Lung microvascular endothelial cell (primary cell): Measurements from ENCODE around the gene CARD19. TPM values are rescaled to one million over a fixed set of nuclear protein-coding genes. Genes with fewer than 3 reads are reported as not detected.
A peak's percentile ranks its signal among the peaks of the same experiment; 100 is the strongest.

Experiments
- DNase-seq, 2 donors: peaks; one replicate each; pipeline versions ENCODE4 v3.0.0 to v3.0.0-alpha.2; 2010; ENCODE audit warnings: low read depth in 2 of 2
- total RNA-seq: library from RNA; depleted of rRNA; stranded (reverse); fragments of >200 nt; gene quantifications from 2 replicates; pipeline ENCODE4 v1.2.1, GENCODE V29; 2014

Gene CARD19
- total RNA-seq, 1 donor from 2014 or later, result 72.8 TPM

DNA sequence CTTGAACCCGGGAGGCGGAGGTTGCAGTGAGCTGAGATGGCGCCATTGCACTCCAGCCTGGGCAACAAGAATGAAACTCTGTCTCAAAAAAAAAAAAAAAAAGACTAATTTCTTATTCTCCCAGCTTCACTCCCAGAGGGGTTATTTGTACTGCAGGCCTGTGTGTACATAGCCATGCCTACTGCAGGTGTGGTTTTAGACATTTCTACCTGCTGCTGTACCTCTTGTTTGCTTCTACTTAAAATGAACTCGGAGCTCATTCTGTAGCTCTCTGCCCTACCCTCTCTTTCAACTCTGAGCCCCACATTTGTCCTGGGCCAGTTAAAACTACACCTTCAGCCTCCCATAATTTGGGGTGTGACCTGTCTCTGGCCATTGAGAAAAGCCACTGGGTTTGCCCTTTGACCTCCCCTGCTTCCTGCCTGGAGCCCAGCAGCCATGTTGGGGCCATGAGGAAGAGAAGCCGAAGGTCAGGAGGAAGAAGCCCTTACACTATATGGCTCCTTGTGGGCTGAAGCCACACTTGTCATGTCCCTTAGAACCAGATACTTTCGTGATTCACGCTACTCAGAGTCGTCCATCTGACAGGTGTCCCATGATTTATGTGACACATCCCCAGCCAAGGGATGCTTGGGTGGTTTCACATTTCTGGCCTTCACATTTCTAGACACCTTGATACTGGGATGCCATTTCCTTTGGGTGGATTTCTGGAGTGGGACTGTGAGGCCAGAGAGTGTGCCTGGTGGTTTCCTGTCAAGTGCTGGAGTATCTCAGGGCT, 9.4 kb upstream of the CARD19 start:
- no peak for DNase-seq

DNA sequence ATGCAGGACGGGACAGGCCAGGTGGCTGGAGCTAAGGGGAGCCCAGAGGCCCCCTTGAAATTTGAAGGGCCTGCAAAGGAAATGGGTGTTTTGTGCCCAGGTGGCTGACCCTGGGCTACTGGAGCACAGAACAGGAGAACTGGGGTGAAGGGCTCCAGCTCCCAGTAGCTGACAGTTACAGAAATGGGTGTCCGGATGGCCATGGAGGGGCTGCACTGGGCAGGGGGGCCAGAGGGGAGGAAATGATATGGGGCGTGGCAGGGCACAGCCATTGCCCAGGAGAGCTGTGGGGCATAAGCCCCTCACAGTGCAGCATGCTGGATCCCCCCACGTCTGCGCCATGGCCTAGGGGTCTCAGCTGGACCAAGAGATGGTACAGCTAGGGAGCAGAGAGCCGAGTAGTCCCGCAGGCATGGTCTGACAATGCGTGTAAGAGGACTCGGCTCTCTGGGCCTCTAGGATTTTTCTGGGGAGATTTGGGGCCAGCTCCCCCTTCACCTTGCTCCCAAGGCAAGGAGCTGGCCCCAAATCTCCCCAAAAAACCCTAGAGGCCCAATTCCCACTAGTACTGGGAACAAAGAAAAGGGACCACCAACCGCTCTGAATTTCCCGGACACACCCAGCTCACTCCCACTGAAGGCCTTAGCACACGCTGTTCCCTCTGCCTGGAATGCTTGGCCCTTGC, 7.9 kb upstream of the CARD19 start:
- no peak for DNase-seq

DNA sequence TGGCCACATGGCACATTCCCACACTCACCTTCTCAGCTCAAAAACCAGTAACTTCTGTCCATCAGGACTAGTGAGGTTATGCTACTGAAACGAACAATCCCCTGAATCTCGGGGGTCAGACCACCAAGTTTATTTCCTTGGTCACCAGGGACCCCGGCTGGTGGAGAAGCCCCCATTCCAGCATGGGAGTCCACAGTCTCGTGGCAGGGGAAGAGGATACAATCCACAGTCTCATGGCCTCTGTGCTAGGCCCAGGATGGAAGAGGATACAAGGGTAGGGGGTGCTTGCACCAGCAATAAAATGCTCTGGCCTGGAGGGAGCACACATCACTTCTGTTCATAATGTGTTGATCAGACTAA, 7.4 kb upstream of the CARD19 start:
- DNase-seq, result no peak

DNA sequence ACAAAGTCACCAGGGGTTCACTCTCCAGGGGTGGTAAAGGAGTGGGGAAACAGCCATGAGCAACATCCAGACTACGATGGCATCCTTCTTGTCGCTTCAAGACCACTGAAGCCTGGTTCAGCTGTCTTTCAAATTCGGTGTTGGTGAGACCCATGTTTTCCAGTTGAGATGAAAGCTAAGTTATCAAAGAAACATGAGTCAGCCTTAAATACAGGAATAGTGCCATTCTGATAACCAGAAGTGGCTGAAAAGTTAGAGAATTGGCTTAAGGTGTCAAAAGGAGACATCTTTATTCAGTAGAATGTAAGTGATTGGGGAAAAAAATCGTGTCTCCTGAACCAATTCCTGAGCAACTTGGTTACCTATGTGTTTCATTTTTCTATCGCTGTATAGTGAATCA, 7.0 kb upstream of the CARD19 start:
- no peak for DNase-seq

DNA sequence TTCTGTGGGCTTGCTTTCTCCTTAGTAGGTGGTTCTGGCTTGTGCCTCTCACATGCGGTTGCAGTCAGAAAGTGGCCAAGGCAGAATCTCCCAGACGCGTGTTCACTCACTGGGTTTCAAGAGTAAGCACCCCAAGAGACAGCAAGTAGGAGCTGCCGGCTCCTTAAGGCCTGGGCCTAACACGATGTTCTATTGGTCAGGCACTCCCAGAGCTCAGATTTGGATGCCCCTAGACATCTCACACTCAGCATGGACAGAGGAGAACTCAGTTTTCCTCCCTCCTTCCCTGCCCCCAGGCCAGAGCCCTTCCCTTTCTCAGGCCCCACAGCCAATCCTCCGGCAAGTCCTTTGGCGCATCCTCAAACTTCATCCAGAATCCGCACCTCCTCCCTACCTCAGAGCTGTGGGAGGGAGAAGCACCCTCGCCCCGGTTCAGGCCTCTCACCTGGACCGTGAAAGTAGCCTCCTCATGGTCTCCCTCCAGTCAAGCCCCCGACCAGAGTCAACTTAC, 6.5 kb upstream of the CARD19 start:
- DNase-seq, result no peak

DNA sequence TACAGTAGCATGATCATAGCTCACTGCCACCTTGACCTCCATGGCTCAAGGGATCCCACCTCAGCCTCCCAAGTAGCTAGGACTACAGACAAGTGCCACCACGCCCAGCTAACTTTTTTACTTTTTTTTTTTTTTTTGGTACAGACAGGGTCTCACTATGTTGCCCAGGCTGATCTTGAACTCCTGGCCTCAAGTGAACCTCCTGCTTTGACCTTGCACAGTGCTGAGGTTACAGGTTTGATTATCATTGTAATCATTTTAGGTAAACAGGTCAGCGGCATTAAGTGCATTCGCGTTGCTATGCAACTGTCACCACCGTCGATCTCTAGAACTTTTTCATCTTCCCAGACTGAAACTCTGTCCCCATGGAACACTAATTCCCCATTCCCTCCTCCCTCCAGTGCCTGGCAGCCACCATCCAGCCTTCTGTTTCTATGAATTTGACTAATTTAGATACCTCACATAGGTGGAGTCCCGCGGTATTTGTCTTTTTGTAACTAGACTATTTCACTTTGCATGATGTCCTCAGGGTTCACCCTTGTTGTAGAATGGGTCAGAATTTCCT, 5.8 kb upstream of the CARD19 start:
- no peak for DNase-seq

DNA sequence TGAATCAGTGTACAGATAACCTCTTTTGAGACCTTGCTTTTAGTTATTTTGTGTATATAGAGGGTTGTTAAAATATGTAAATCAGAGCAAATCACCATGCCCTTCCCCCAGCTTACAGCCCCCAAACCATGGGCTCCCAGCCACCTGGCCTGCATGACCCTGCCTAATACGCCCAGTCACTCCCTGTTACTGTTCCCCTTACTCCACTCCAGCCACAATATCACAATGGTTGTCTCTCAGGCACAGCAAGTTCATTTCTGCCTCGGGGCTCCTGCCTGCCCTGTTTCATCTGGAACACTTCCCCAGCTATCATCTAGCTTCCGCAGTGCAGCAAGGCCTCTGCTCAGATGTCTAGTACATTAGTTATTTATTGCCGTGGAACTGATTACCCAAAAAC, 5.0 kb upstream of the CARD19 start:
- no peak for DNase-seq

DNA sequence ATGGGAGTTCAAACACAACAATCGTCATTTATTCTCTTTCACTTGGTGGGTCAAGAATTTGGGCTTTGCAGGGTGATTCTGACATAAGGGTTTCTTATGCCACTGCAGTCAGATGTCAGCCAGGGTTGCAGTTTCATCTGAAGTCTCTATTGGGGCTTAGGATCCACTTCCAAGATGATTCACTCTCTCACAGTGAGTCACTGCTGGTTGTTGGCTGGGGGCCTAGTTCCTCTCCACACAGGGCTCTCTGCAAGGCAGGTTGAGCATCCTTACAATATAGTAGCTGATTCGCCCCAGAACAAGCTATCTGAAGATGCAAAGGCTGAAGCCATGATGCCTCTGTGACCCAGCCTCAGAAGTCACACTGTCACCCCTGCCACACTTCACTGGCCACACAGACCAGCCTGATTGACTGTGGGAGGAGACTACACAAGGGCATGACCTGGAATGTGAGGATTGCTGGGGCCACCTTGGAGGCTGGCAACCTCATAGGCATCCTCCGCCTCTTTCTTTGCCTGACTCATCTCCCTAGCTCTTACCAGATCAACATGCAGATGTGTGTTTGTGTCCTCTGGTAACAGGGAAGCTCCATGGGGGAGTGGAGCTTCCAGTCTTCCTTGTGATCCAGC, 4.5 kb upstream of the CARD19 start:
- peak; percentile 26 to 53 for DNase-seq

DNA sequence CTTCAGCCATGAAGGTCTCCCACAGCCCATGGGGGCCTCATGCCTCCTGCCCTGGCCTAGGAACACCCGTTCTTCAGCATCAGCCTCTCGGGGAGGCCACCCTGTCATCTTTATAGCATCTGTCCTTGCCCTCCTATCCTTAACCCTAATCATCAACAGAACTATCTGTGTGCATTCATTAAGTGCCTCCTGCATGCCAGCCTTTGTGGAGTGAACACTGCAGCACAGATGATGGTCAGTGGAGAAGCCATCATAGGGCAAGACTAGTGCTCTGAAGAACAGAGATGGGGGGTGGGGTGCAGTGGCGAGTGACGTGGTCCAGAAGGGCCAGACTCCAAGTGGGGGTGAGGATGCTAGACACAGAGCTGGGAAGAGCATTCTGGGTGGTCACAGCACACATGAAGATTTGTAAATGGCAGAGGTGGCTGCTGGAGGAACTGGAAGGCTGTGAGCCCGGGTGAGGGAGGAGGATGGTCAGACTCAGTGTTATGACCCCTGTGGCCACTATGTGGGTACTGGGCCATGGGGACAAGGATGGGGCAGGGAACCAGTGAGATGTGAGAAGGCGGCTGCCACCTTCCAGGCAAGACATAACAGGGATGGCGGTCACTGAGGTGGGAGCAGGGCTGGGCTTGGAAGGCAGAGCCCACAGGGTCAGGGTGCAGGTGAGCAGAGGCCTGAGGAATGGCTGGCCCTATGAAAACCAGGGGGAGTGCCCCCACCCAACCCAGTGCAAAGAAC, 3.6 kb upstream of the CARD19 start:
- DNase-seq, result no peak

DNA sequence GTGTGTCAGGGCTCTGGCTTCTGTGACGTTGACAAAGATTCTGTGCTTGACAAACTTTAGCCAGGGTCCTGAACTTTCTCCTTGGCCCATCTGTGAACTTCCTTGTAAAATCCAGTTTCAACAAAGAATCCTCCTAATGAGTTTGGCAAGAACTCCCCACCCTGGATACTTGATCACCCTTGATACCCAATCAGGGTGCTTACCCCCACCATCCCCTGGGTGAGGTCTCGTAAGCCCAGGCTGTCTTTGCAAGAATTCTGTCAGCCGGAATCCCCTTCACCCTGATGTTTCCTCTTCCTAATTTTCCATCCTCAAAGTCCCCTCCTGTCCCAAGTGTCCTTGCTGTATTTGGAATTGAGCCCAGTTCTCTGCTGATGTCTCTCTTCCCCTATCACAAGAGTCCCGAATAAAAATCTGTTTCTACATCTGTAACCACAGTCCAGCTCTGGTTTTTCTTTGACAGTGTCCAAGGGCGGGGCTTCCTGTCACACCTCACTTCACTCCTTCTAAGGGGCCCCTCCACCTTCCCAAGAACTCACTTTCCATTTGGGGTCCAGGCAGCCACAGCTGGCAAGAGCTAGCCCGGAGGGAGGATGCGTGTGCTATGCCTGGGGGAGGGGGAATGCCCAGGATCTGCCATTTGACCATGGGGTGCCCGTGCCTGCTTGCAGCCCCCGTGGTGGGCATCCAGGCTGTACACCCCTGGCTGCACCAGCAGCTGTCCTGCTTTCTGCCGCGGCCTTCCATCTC, 2.7 kb upstream of the CARD19 start:
- no peak for DNase-seq

DNA sequence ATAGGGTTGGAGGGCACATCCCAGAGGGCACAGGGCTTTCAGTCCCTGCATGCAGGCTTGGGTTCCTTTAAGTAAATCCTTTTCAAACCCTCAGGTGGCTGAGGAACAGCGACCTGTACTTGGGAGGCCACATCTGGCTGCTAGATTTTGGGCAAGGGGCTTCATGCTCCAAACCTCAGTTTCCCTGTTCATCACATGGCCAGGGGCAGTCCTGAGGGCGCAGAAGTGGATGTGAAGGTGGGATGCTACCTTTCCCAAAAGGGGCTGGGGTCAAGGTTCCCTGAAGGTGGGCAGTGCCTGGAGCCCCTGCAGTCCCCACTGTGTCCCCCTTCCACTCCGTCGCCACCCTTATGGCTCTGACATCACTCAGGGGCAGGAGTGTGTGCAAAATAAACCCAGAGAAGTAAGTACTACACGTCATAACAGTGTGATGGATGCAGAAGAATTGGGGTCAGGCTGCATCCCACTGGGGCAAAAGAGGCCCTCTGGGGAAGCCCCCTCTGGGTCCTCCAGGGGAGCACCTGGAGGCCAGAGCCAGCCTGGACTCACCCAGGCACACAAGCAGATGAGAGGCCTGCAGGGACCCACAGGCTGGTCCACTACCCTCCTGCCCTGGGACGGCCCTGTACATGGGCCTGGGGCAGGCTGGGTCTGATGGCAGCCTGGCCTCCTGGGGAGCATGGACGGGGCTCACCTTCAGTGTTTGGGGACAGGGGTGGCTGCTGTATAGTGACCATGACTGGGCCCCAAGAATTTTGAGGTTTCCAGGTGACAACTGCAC, 1.9 kb upstream of the CARD19 start:
- no peak for DNase-seq

DNA sequence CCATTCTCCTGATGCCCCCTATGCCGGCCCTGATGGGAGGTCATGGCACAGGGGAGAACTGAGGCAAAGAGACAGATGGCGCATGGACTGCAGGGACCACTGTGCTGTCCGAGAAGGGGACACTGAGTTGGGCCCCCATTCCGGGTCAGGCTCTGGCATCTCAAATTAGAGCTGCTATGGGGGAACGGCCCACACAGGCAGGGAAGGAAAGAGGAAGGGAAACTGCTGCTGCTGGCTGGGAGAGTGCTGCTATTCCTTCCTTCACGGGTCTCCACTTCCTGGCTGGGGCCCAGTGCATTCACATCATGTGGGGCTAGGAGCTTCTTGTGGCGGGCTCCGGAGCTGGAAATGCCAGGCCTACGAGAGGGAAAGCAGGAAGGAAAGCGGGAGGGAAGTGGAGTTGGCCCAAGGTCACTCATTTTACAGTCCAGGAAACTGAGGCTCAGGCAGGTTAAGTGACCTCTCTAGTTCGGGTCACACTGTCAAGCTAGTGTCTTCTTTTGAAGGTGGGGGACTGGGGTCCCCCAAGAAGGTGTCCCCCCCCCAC, 1.3 kb upstream of the CARD19 start:
- peak in 1 of 2 donors; percentile 38 for DNase-seq

DNA sequence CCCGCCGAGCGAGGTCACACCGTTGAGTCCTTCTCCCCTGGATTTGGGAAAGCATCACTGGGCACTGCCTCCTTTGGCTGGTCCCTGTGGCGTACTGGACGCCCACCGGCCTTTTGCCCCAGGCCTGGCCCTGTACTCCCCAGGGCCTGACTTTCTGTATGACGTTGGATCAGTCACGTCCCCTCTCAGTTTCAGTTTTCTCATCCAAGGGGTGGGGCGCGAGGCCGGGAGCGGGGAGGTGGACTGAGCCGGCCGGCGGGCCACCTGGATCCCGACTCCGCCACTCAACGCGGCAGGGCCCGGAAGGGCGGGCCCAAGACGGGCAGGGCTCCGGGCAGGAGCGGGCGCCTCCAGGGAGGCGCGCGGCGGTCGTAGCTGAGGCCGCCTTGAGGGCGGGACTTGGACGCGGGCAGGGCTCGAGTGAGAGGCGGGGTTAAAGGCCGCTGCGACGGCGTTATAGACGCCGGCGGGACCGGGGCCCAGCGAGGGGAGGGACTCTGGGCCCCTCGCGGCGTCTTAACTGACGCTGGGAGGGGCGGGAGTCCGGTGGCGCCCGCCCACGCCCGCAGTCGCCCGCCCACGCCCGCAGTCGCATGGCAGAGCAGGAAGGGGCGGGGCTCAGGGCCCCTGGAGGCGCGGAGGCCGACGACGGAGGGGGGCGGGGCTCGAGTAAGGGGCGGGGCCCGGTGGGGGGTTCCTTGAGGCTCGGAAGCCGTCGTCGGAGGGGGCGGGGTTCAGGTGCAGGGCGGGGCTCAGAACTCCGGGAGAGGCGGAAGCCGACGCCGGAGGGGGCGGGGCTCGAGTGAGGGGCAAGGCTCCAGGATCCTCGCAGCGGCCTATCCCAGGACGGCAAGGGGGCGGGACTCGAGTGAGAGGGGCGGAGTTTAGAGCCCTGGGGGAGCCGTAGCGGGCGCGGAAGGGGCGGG, 549 bp upstream of the CARD19 start:
- DNase-seq, result peak; percentile 99 to 100

DNA sequence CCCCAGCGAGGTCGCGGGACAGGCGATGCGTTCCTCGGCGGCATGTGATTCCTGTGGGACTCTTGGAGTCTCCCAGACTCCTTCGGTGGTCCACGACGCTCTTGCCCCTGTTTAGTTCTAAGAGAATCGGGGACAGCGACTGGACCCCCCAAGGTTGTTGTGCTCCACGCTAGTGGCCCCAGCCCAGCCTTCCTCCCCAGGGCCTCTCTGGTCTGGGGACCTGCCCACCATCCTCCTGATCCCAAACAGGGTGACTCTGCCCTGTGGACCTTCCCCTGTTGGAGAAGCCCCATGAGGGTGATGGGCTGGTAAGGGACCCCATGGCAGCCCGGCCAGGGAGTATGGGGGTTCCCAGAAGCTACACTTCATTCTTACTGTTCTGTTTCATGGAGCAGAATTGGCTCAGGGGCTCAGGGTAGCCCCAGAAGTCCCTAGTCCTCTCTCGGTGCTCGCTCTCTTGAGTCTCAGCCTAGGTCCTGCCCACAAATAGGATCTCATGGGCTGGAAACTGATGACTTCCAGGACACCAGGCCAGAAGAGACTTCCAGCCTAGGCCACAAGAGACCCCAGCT, 880 bp downstream of the CARD19 start:
- peak in 1 of 2 donors; percentile 16 for DNase-seq

DNA sequence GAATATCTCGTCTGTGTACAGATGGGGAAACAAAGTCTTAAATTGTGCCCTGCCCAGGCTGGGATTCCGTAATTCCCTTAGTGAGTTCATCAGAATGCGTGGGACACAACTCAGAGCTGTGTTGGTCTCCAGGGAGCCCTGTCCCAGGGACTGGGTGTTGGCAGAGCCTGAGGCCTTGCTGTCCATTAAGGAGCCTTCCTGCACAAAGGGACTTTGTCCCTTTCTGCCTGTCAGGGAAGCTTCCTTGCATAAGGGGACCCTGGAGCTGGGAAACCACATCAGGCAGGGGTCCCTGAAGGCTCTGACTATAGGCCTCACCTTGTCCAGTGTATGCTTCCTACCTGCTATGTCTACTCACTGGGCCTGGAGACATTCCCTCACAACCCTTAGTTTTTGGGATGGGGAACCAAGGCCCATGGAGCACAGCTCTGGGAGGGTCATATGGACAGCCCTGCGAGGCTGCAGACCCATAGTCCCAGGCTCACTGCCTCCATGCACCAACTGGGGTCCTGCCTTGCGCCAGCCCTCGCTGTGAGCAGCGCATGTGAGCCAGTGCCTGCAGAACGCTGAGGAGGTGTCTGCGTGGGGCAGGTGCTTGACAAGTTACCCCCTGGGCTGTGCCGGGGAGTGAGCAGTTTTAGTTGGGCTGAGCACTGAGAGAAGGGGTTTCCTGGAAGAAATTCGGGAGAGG, 1.6 kb downstream of the CARD19 start:
- no peak for DNase-seq

DNA sequence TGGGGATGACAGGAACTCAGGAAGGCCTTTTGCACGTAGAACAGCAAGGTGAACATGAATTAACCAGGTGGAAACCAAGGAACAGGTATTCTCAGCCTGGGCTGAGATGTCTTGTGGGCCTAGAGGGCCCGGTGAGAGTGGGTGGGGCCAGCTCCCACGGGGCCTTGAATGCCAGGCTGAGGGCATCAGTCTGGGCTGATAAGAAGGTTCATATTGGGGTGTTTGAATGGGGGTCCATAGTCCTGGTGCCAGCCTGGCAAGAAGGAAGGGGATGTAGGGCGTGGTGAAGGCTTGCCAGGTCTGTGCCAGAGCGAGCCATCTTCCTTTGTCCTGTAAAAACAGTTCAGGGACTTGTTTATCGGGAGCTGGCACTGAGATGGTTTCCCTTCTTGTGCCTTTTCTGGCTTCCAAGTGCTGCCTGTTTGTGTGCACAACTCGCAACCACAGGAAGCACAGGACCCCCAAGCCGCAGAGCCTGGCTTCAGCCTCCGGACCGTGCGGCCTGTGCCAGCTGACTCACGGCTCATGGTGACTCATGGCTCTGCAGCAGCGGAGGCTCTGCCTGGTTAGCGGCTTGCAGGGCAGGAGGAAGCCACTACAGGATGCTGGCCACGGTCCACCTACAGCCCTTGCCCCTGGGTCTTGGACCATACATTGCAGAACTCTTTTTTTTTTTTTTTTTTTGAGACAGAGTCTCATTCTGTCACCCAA, 2.4 kb downstream of the CARD19 start:
- DNase-seq, result peak; percentile 93 to 98
